HepG2 (cell line): ENCODE results near the gene TTC28.

ENCODE experiments used
- CHD4 ChIP-seq: fragments of 200-600 bp; sonication (generic); IDR thresholded peaks from 2 replicates; pipeline ENCODE4 v1.7.0; 2017; ENCODE audit warnings: mild to moderate bottlenecking, low read length, borderline replicate concordance
- ZNF317 ChIP-seq: sonication (generic); formaldehyde crosslinking; IDR thresholded peaks from 2 replicates; pipeline ENCODE4 v1.5.0; 2020; ENCODE audit warnings: mild to moderate bottlenecking, missing genetic modification reagents

- no peak for TF ChIP-seq CHD4
- TF ChIP-seq ZNF317 = no peak
These were observed 116.0 kb downstream of the TTC28 start for GRCh38 chr22:28563636-28564035.
